ENCODE measurements around the gene GPR33. TPM values are rescaled to one million over a fixed set of nuclear protein-coding genes. Genes with fewer than 3 reads are reported as not detected.
"Not testable (repeated sequence)": the region's sequence is repeated elsewhere in the genome, so short reads cannot be mapped to it uniquely, and the experiment has no call there.

Gene GPR33
- total and polyA plus RNA-seq, 4 donors = not detected

GRCh38 chr14:31476131-31476866, 11.5 kb downstream of the GPR33 start:
- 77 to 80% methylated on average over 4 of the region's 4 CpGs for WGBS, 2 donors
- Histone ChIP-seq H3K27ac (ENCODE audit: low read depth in 1 of 2, low read length in 1 of 2) (no peak overlapping the region), H3K36me3 (ENCODE audit: control insufficient read depth in 4 of 4, insufficient read depth in 4 of 4, low read length in 4 of 4) (no peaks in the 10 kb centered on the region), H3K9ac (ENCODE audit: insufficient read depth in 1 of 2, low read length in 2 of 2) (no peak overlapping the region), H3K27me3 (ENCODE audit: control insufficient read depth in 3 of 3, insufficient read depth in 3 of 3, low read length in 2 of 3) (no peaks in the 10 kb centered on the region), H3K4me1 (ENCODE audit: control insufficient read depth in 5 of 5, insufficient read depth in 5 of 5, low read length in 5 of 5) (no peaks in the 10 kb centered on the region), H3K4me3 (no peak overlapping the region), H3K9me3 (ENCODE audit: control insufficient read depth in 4 of 4, insufficient read depth in 3 of 4, low read length in 3 of 4) (no peaks in the 10 kb centered on the region)
- no peak for TF ChIP-seq CTCF (IDR thresholded peaks at IDR 0.05; ENCODE audit: control extremely low read depth, extremely low read depth)
- ATAC-seq (ENCODE audit: insufficient read depth, low FRiP score) (no peak), DNase-seq (no peak)

GRCh38 chr14:31466554-31466953, 21.3 kb downstream of the GPR33 start:
- Histone ChIP-seq H3K27ac (ENCODE audit: low read depth in 1 of 2, low read length in 1 of 2) (no peak overlapping the region), H3K4me1 (ENCODE audit: control insufficient read depth in 5 of 5, insufficient read depth in 5 of 5, low read length in 5 of 5) (no peaks in the 10 kb centered on the region), H3K9ac (ENCODE audit: insufficient read depth in 1 of 2, low read length in 2 of 2) (no peak overlapping the region), H3K27me3 (ENCODE audit: control insufficient read depth in 3 of 3, insufficient read depth in 3 of 3, low read length in 2 of 3) (no peaks in the 10 kb centered on the region), H3K9me3 (ENCODE audit: control insufficient read depth in 4 of 4, insufficient read depth in 3 of 4, low read length in 3 of 4) (peaks cover 0 to 2% (median 0%) of the 10 kb centered on the region in 4 donors), H3K36me3 (ENCODE audit: control insufficient read depth in 4 of 4, insufficient read depth in 4 of 4, low read length in 4 of 4) (no peaks in the 10 kb centered on the region), H3K4me3 (no peak overlapping the region)
- 88 to 90% methylated on average over 6 of the region's 6 CpGs for WGBS, 2 donors
- ATAC-seq (ENCODE audit: insufficient read depth, low FRiP score) (no peak), DNase-seq (no peak)
- no peak for TF ChIP-seq CTCF (IDR thresholded peaks at IDR 0.05; ENCODE audit: control extremely low read depth, extremely low read depth)

- H3K9ac ChIP-seq (ENCODE audit: insufficient read depth in 1 of 2, low read length in 2 of 2) = no peak overlapping the region
- H3K4me1 ChIP-seq (ENCODE audit: control insufficient read depth in 5 of 5, insufficient read depth in 5 of 5, low read length in 5 of 5) = no peaks in the 10 kb centered on the region
- no peak overlapping the region for H3K4me3 ChIP-seq
- H3K36me3 ChIP-seq (ENCODE audit: control insufficient read depth in 4 of 4, insufficient read depth in 4 of 4, low read length in 4 of 4) = no peaks in the 10 kb centered on the region
- no peak for ATAC-seq (ENCODE audit: insufficient read depth, low FRiP score)
- peaks cover 0 to 2% (median 0%) of the 10 kb centered on the region in 4 donors for H3K9me3 ChIP-seq (ENCODE audit: control insufficient read depth in 4 of 4, insufficient read depth in 3 of 4, low read length in 3 of 4)
- no peak overlapping the region for H3K27ac ChIP-seq (ENCODE audit: low read depth in 1 of 2, low read length in 1 of 2)
- DNase-seq = peak in 1 of 3 donors; percentile 14
- no peak for TF ChIP-seq CTCF (IDR thresholded peaks at IDR 0.05; ENCODE audit: control extremely low read depth, extremely low read depth)
- no peaks in the 10 kb centered on the region for H3K27me3 ChIP-seq (ENCODE audit: control insufficient read depth in 3 of 3, insufficient read depth in 3 of 3, low read length in 2 of 3)
Measured at GRCh38 chr14:31465111-31465510, 22.7 kb downstream of the GPR33 start.

GRCh38 chr14:31462450-31462849, 25.4 kb downstream of the GPR33 start:
- H3K9ac ChIP-seq (ENCODE audit: insufficient read depth in 1 of 2, low read length in 2 of 2); ATAC-seq (ENCODE audit: insufficient read depth, low FRiP score); H3K36me3 ChIP-seq (ENCODE audit: control insufficient read depth in 4 of 4, insufficient read depth in 4 of 4, low read length in 4 of 4); H3K4me1 ChIP-seq (ENCODE audit: control insufficient read depth in 5 of 5, insufficient read depth in 5 of 5, low read length in 5 of 5); H3K9me3 ChIP-seq (ENCODE audit: control insufficient read depth in 4 of 4, insufficient read depth in 3 of 4, low read length in 3 of 4); H3K27ac ChIP-seq (ENCODE audit: low read depth in 1 of 2, low read length in 1 of 2); H3K27me3 ChIP-seq (ENCODE audit: control insufficient read depth in 3 of 3, insufficient read depth in 3 of 3, low read length in 2 of 3); H3K4me3 ChIP-seq; DNase-seq: not testable (repeated sequence)
- 84 to 89% methylated on average over 2 of the region's 2 CpGs for WGBS, 2 donors
